Activated CD4-positive, alpha-beta T cell treated with anti-CD3 and anti-CD28 coated beads, Interleukin-2, amount 10 ng/mL, durations not matched to agents 7 days and 5 days (primary cell): Measurements from ENCODE around the gene GMPR2. TPM values are rescaled to one million over a fixed set of nuclear protein-coding genes. Genes with fewer than 3 reads are reported as not detected.

Experiments used
- CTCF ChIA-PET: fragments of 350-600 bp; sonication (Branson Sonifier 250); formaldehyde crosslinking; loops from one replicate; lab custom pipeline; 2021; ENCODE audit warnings: antibody characterized with exemption; lab: Charles Lee
- POLR2A ChIA-PET: fragments of 350-600 bp; sonication (Branson Sonifier 250); formaldehyde crosslinking; loops from one replicate; lab custom pipeline; 2021; ENCODE audit warnings: antibody characterized with exemption; lab: Charles Lee
- DNase-seq: peaks from one replicate; pipeline ENCODE4 v3.0.0-alpha.2; 2020
- H3K27ac Mint-ChIP-seq: one replicate; pipeline ENCODE4 v1.8.0; 2021; ENCODE audit warnings: mild to moderate bottlenecking, moderate library complexity, mixed read lengths
- H3K27me3 Mint-ChIP-seq: one replicate; pipeline ENCODE4 v1.8.0; 2021; ENCODE audit warnings: mixed read lengths
- H3K36me3 Mint-ChIP-seq: one replicate; pipeline ENCODE4 v1.8.0; 2021; ENCODE audit warnings: low read depth, mixed read lengths
- H3K4me1 Mint-ChIP-seq: one replicate; pipeline ENCODE4 v1.8.0; 2021; ENCODE audit warnings: mixed read lengths
- H3K4me3 Mint-ChIP-seq: one replicate; pipeline ENCODE4 v1.8.0; 2021; ENCODE audit warnings: mild to moderate bottlenecking, moderate library complexity, mixed read lengths
- H3K9me3 Mint-ChIP-seq: one replicate; pipeline ENCODE4 v1.8.0; 2021; ENCODE audit warnings: mixed read lengths
- total RNA-seq, 2 experiments: library from RNA; stranded (reverse); gene quantifications; one replicate each; pipeline ENCODE4 v1.2.3, GENCODE V29; 2021

GMPR2 gene
- total RNA-seq, 2 experiments from 2014 or later: 72.0 to 74.5 TPM

DNA sequence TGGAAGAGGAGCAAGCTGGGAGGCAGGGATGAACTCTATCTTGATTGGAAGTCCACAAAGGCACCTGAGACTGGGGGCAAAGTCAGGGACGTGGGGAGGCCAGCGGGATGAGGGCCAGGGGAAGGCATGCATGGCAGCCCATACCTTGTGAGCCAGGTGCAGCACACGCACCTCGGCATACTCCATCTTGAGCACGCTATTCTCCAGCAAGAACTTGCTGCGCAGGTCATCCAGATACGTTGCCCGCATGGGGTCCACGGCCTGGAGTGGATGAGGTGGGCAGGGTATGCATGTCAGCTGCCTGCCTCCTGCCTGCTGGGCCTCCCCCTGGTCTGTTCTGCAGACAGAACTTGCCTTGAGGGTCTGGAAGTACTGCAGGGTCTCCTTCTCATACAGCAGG, 34.8 kb downstream of the GMPR2 start:
- no peak for DNase-seq
- ChIA-PET CTCF (interaction anchor here (1.1 to 6.6 kb wide), 4 partner anchors 16 to 25 kb away, joined by 3 to 44 read pairs (median 6); partner anchors contain the start of gene TINF2), POLR2A (no interaction called here)
- Mint-ChIP-seq H3K27ac (no peak overlapping the region), H3K4me3 (no peak overlapping the region), H3K36me3 (peaks cover 13% of the 10 kb centered on the region), H3K9me3 (no peaks in the 10 kb centered on the region), H3K4me1 (peaks cover 29% of the 10 kb centered on the region), H3K27me3 (no peaks in the 10 kb centered on the region)

GRCh38 chr14:24268225-24268624, 35.5 kb downstream of the GMPR2 start:
- Mint-ChIP-seq H3K36me3 (peaks cover 13% of the 10 kb centered on the region), H3K4me3 (no peak overlapping the region), H3K4me1 (peaks cover 35% of the 10 kb centered on the region), H3K27ac (no peak overlapping the region), H3K27me3 (no peaks in the 10 kb centered on the region), H3K9me3 (no peaks in the 10 kb centered on the region)
- ChIA-PET CTCF (interaction anchor here (1.1 to 6.6 kb wide), 5 partner anchors 17 to 40 kb away, joined by 3 to 44 read pairs (median 6); partner anchors contain the start of genes CIDEB and TINF2), POLR2A (no interaction called here)
- no peak for DNase-seq

- Mint-ChIP-seq H3K4me3 (no peak overlapping the region), H3K9me3 (no peaks in the 10 kb centered on the region), H3K27ac (no peak overlapping the region), H3K27me3 (no peaks in the 10 kb centered on the region), H3K36me3 (peaks cover 13% of the 10 kb centered on the region), H3K4me1 (peaks cover 46% of the 10 kb centered on the region)
- CTCF ChIA-PET: interaction anchor here (0.7 to 6.6 kb wide), 10 partner anchors 11 to 108 kb away, joined by 3 to 44 read pairs (median 7); partner anchors contain the start of genes CIDEB, IRF9 and TINF2
- no peak for DNase-seq
- POLR2A ChIA-PET: no interaction called here
Observed at GRCh38 chr14:24269368-24269767, 36.6 kb downstream of the GMPR2 start.

GRCh38 chr14:24269910-24270536, 37.3 kb downstream of the GMPR2 start:
- Mint-ChIP-seq H3K36me3 (peaks cover 13% of the 10 kb centered on the region), H3K4me3 (peak overlapping the region; percentile 87), H3K4me1 (peaks cover 48% of the 10 kb centered on the region), H3K27ac (no peak overlapping the region), H3K9me3 (no peaks in the 10 kb centered on the region), H3K27me3 (no peaks in the 10 kb centered on the region)
- no peak for DNase-seq
- POLR2A ChIA-PET: interaction anchor here (1.2 to 1.6 kb wide), 2 partner anchors 22 to 23 kb away, joined by 3 to 11 read pairs; no protein-coding TSS in a partner anchor
- CTCF ChIA-PET: interaction anchor here (0.7 to 6.6 kb wide), 16 partner anchors 10 to 156 kb away, joined by 3 to 44 read pairs (median 13); partner anchors contain the start of genes CIDEB, DCAF11, DHRS1 and IRF9

- no peaks in the 10 kb centered on the region for H3K27me3 Mint-ChIP-seq
Observed at GRCh38 chr14:24270537-24271133, 37.9 kb downstream of the GMPR2 start.

GRCh38 chr14:24271134-24271833, 38.6 kb downstream of the GMPR2 start, which contains the start of gene RABGGTA:
TSS of gene RABGGTA (minus strand) at chr14:24271597. CDS start at chr14:24271115, 482 bp downstream.
- CTCF ChIA-PET: interaction anchor here (1.0 to 6.6 kb wide), 23 partner anchors 9 to 169 kb away, joined by 3 to 44 read pairs (median 8); partner anchors contain the start of genes CHMP4A, CIDEB, DCAF11 and DHRS1
- H3K9me3 Mint-ChIP-seq: no peaks in the 10 kb centered on the region
- H3K27ac Mint-ChIP-seq: peak within 1 kb of the TSS; percentile 96
- H3K4me1 Mint-ChIP-seq: peaks cover 52% of the 10 kb centered on the region
- no peaks in the 10 kb centered on the region for H3K27me3 Mint-ChIP-seq
- H3K36me3 Mint-ChIP-seq: peaks cover 10% of the 10 kb centered on the region
- DNase-seq: peak; percentile 91
- POLR2A ChIA-PET: interaction anchor here (0.5 to 1.6 kb wide), 7 partner anchors 8 to 38 kb away, joined by 3 to 11 read pairs (median 3); partner anchors contain the start of genes GMPR2, TGM1 and TINF2
- peak within 1 kb of the TSS; percentile 87 for H3K4me3 Mint-ChIP-seq

More at GRCh38 chr14:24270537-24271133, 37.9 kb downstream of the GMPR2 start:
- peak overlapping the region; percentile 87 for H3K4me3 Mint-ChIP-seq
- H3K36me3 Mint-ChIP-seq: peaks cover 13% of the 10 kb centered on the region
- no peak for DNase-seq
- peaks cover 52% of the 10 kb centered on the region for H3K4me1 Mint-ChIP-seq
- H3K9me3 Mint-ChIP-seq: no peaks in the 10 kb centered on the region
- CTCF ChIA-PET: interaction anchor here (1.0 to 6.6 kb wide), 22 partner anchors 8 to 168 kb away, joined by 3 to 44 read pairs (median 10); partner anchors contain the start of genes CHMP4A, CIDEB, DCAF11 and DHRS1
- POLR2A ChIA-PET: interaction anchor here (0.5 to 1.6 kb wide), 6 partner anchors 8 to 38 kb away, joined by 3 to 11 read pairs (median 3); partner anchors contain the start of genes GMPR2, TGM1 and TINF2
- H3K27ac Mint-ChIP-seq: peak overlapping the region; percentile 96

DNA sequence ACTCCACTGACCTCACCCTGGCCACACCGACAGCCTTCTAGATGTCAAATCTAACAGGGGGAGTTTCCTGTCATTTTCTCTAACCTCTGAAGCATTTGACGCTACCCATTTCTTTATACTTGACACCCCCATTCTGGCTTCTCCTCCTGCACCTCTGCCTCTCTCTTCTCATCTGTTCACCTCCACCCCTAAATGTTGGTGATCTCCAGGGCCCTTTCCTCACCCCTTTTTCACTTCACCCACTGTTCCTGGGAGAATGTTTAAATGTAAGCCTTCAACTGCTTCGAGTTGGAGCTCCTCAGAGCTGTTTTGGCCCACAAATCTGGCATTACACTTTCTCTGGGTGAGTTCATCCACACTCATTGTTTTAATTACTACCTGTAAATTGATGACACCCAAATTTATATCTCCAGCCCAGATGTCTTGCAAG, 39.1 kb downstream of the GMPR2 start:
- DNase-seq: no peak
- no peaks in the 10 kb centered on the region for H3K9me3 Mint-ChIP-seq
- peak overlapping the region; percentile 91 for H3K27ac Mint-ChIP-seq
- H3K27me3 Mint-ChIP-seq: no peaks in the 10 kb centered on the region
- peaks cover 6% of the 10 kb centered on the region for H3K36me3 Mint-ChIP-seq
- H3K4me3 Mint-ChIP-seq: peak overlapping the region; percentile 87
- ChIA-PET CTCF (interaction anchor here (1.0 to 6.6 kb wide), 21 partner anchors 9 to 169 kb away, joined by 3 to 44 read pairs (median 11); partner anchors contain the start of genes CHMP4A, CIDEB, DCAF11 and DHRS1), POLR2A (interaction anchor here (0.8 to 1.6 kb wide), 3 partner anchors 18 to 29 kb away, joined by 3 to 11 read pairs (median 9); partner anchors contain the start of gene TINF2)
- H3K4me1 Mint-ChIP-seq: peaks cover 51% of the 10 kb centered on the region

DNA sequence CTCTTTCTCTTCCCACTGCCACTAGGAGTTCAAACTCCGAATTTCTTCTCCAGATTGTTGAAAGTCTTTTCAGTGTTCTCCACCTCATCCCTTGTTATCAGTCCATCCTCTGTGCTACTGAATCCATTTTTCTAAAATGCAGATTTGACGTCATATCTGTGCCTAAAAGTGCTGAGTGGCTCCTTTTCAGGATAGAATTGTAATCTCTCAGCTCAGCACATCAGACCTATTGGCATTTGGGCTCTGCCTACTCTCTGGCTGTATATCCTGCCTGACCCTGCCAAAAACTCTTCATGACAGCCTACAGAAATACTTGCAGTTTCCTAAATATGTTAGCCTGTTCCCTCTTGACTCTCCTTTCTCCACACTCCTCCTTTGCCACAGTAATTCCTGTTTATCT, 39.7 kb downstream of the GMPR2 start:
- peaks cover 3% of the 10 kb centered on the region for H3K36me3 Mint-ChIP-seq
- H3K4me1 Mint-ChIP-seq: peaks cover 52% of the 10 kb centered on the region
- H3K9me3 Mint-ChIP-seq: no peaks in the 10 kb centered on the region
- POLR2A ChIA-PET: no interaction called here
- peak overlapping the region; percentile 91 for H3K27ac Mint-ChIP-seq
- H3K27me3 Mint-ChIP-seq: no peaks in the 10 kb centered on the region
- peak overlapping the region; percentile 87 for H3K4me3 Mint-ChIP-seq
- CTCF ChIA-PET: interaction anchor here (1.2 to 6.6 kb wide), 14 partner anchors 8 to 159 kb away, joined by 3 to 44 read pairs (median 18); partner anchors contain the start of genes CIDEB, DHRS1, IRF9 and NOP9
- no peak for DNase-seq

DNA sequence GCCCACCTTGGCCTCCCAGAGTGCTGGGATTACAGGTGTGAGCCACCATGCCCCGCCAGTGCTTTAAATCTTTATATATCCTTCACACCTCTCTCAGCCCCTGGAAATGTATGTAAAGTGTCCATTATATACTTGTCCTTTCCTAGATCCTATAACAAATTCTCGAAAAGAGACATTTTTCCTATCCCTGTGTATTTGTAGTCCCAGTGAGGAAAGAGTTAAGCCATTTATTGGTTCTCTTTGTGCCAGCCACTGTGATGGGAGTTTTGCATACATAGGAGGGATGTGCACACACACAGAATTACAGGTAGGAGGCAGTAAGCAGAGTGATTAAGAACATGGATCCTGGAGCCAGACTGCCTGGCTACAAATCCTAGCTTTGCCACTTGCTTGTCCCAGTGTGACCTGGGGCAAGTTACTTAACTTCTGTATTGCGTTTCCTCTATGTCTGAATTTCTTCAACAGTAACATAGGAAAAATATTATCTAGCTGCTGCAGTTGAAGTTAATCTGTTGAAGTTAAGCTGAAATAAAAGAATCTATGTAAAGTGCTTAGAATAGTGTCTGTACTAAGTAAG, 40.8 kb downstream of the GMPR2 start:
- no peaks in the 10 kb centered on the region for H3K27me3 Mint-ChIP-seq
- H3K4me1 Mint-ChIP-seq: peaks cover 61% of the 10 kb centered on the region
- H3K9me3 Mint-ChIP-seq: no peaks in the 10 kb centered on the region
- DNase-seq: no peak
- POLR2A ChIA-PET: interaction anchor here (0.6 to 1.1 kb wide), 3 partner anchors 8 to 62 kb away, joined by 3 to 4 read pairs (median 3); partner anchors contain the start of gene TINF2
- peak overlapping the region; percentile 81 for H3K27ac Mint-ChIP-seq
- no peak overlapping the region for H3K4me3 Mint-ChIP-seq
- CTCF ChIA-PET: interaction anchor here (0.9 to 3.5 kb wide), 8 partner anchors 9 to 158 kb away, joined by 3 to 22 read pairs (median 5); partner anchors contain the start of genes CIDEB, IRF9, TGM1 and TINF2
- peaks cover 3% of the 10 kb centered on the region for H3K36me3 Mint-ChIP-seq

DNA sequence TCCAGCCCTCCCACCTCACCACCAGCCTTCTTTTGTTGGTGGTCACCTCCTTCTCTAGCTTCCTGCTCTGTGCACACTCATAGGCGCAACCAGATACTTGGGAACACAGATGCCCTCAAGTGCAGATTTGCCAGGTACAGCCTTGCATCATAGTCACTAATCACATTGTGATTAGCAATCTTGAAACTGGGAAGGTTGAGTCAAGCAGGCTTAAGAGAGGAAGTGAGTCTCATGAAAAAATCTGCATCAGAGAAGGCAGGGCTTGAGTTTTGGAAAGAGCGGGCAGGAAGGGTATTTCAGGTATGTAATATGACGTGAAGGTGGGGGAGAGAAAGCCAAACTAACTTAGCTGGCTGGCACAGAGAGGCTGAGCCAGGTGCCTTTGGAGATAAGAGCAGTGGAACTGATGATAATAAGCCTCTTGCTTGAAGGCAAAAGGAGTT, 41.4 kb downstream of the GMPR2 start:
- Mint-ChIP-seq H3K4me3 (no peak overlapping the region), H3K4me1 (peaks cover 67% of the 10 kb centered on the region), H3K36me3 (peaks cover 3% of the 10 kb centered on the region), H3K27ac (peak overlapping the region; percentile 81), H3K9me3 (no peaks in the 10 kb centered on the region), H3K27me3 (no peaks in the 10 kb centered on the region)
- POLR2A ChIA-PET: interaction anchor here (0.6 to 1.1 kb wide), 3 partner anchors 16 to 63 kb away, joined by 3 to 4 read pairs (median 3); partner anchors contain the start of gene TINF2
- CTCF ChIA-PET: interaction anchor here (0.9 to 1.9 kb wide), 7 partner anchors 10 to 158 kb away, joined by 3 to 9 read pairs (median 4); partner anchors contain the start of genes IRF9, TGM1 and TINF2
- peak; percentile 52 for DNase-seq

GRCh38 chr14:24277071-24277470, 44.3 kb downstream of the GMPR2 start:
- Mint-ChIP-seq H3K9me3 (no peaks in the 10 kb centered on the region), H3K27me3 (peaks cover 3% of the 10 kb centered on the region), H3K4me3 (no peak overlapping the region), H3K36me3 (peaks cover 3% of the 10 kb centered on the region), H3K4me1 (peaks cover 65% of the 10 kb centered on the region), H3K27ac (no peak overlapping the region)
- POLR2A ChIA-PET: no interaction called here
- CTCF ChIA-PET: interaction anchor here (0.6 to 2.2 kb wide), 5 partner anchors 12 to 41 kb away, joined by 3 to 6 read pairs (median 4); partner anchors contain the start of genes CIDEB and LTB4R
- DNase-seq: no peak
